EL (cell line): ENCODE measurements around the gene DNAJB13.

Source experiments
- DNase-seq: peaks from one replicate; pipeline ENCODE4 v3.0.0-alpha.2; 2016

DNAJB13 gene

GRCh38 chr11:74001822-74002286 is 51.0 kb downstream of the DNAJB13 start:
- no peak for DNase-seq

GRCh38 chr11:74002832-74003231 is 52.0 kb downstream of the DNAJB13 start:
- no peak for DNase-seq

GRCh38 chr11:74004046-74004695 is 53.3 kb downstream of the DNAJB13 start:
- no peak for DNase-seq

GRCh38 chr11:74004759-74005615 is 54.2 kb downstream of the DNAJB13 start:
- no peak for DNase-seq

GRCh38 chr11:74005721-74006517 is 55.1 kb downstream of the DNAJB13 start:
- DNase-seq: no peak

GRCh38 chr11:74006743-74007304 is 56.0 kb downstream of the DNAJB13 start:
- DNase-seq: no peak

- no peak for DNase-seq
Observed at GRCh38 chr11:74007691-74008372, 57.0 kb downstream of the DNAJB13 start.

- no peak for DNase-seq
Observed at GRCh38 chr11:74008373-74009229, 57.8 kb downstream of the DNAJB13 start, which contains the start of gene UCP3. TSS of gene UCP3 (minus strand) at chr11:74009085. CDS start at chr11:74007042, 2,043 bp downstream.

- DNase-seq: no peak
Observed at GRCh38 chr11:74009230-74009547, 58.4 kb downstream of the DNAJB13 start.

- no peak for DNase-seq
Observed at GRCh38 chr11:74009675-74010305, 59.0 kb downstream of the DNAJB13 start.

- DNase-seq: no peak
Observed at GRCh38 chr11:74010306-74011300, 59.8 kb downstream of the DNAJB13 start.

GRCh38 chr11:74011360-74012073 is 60.7 kb downstream of the DNAJB13 start:
- no peak for DNase-seq

GRCh38 chr11:74012074-74012809 is 61.4 kb downstream of the DNAJB13 start:
- DNase-seq: no peak

- DNase-seq: no peak
Observed at GRCh38 chr11:74013141-74013540, 62.3 kb downstream of the DNAJB13 start.

- DNase-seq: no peak
Observed at GRCh38 chr11:74014880-74015279, 64.1 kb downstream of the DNAJB13 start.

GRCh38 chr11:74015919-74016684 is 65.3 kb downstream of the DNAJB13 start:
- DNase-seq: no peak

- DNase-seq: no peak
Observed at GRCh38 chr11:74017631-74018030, 66.8 kb downstream of the DNAJB13 start.
